Mammary microvascular endothelial cell (primary cell): ENCODE measurements around the gene CEP135. TPM values are rescaled to one million over a fixed set of nuclear protein-coding genes. Genes with fewer than 3 reads are reported as not detected.

Source experiments
- total RNA-seq: library from RNA; depleted of rRNA; stranded (reverse); fragments of >200 nt; gene quantifications from 2 replicates; pipeline ENCODE4 v1.2.3, GENCODE V29; 2015

Gene CEP135
- 5.1 and 6.1 TPM in 2 replicates for total RNA-seq

GRCh38 chr4:55948726-55949481 is at the start of gene CEP135:
TSS of gene CEP135 (plus strand) at chr4:55948945. CDS start at chr4:55952131, 3,186 bp downstream.

Other genes starting within 250 kb of the CEP135 start
- gene EXOC1L, start 129.2 kb upstream of the CEP135 start, total RNA-seq, result not detected in 2 replicates
- 34.7 and 49.7 TPM in 2 replicates for gene EXOC1, start 95.3 kb upstream of the CEP135 start, total RNA-seq